LNCaP clone FGC (cell line): ENCODE data around the gene MAP7.
"Not testable (repeated sequence)": the region's sequence is repeated elsewhere in the genome, so short reads cannot be mapped to it uniquely, and the experiment has no call there.

Experiments
- DNase-seq: peaks from one replicate; pipeline ENCODE4 v3.0.0-alpha.2; 2011; ENCODE audit warnings: low read depth
- H3K4me3 ChIP-seq: 2 replicates; pipeline ENCODE4 v1.5.1; 2011; ENCODE audit warnings: mild to moderate bottlenecking, low read depth, low read length, control low read depth
- CTCF ChIP-seq: IDR thresholded peaks from 2 replicates; pipeline ENCODE4 v1.5.1; 2012; ENCODE audit warnings: mild to moderate bottlenecking; ENCODE audit not compliant: control insufficient read depth, insufficient read depth; ENCODE audit errors: extremely low read depth

The MAP7 gene

DNA sequence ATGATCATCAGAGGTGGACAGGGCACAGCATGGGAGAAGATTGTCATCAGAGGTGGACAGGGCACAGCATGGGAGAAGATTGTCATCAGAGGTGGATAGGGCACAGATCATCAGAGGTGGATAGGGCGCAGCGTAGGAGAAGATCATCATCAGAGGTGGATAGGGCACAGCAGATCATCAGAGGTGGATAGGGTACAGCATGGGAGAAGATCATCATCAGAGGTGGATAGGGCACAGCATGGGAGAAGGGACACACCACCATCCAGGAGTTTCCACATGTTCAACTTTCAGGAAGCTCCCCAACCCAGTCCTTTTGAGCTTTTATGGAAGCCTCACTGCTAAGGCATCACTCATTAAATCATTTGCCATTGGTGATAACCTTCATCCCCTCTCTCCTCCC is 104.1 kb downstream of the MAP7 start:
- H3K4me3 ChIP-seq: no peak overlapping the region
- no peak for TF ChIP-seq CTCF
- DNase-seq: no peak

GRCh38 chr6:136445063-136445462 is 105.2 kb downstream of the MAP7 start:
- DNase-seq: no peak
- no peak overlapping the region for H3K4me3 ChIP-seq
- no peak for TF ChIP-seq CTCF

DNA sequence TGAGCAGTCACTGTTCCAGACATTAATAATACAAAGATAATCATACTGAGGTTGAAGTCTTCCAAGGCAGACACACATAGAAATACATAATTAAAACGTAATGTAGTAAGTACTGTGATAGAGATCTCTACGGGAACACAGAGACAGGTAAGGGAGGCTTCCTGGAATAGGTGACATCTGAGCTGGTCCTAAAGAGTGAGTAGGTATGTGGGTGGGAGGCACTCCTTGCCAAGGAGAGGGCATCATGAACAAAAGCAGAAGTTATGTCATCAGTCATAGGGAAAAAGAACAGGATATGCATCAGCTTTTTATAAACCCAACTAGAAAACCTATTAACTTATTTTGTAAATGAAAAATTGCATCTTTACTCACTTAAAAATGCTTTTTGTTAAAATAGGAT is 110.0 kb downstream of the MAP7 start:
- H3K4me3 ChIP-seq: no peak overlapping the region
- no peak for TF ChIP-seq CTCF
- DNase-seq: no peak

GRCh38 chr6:136439514-136440190 is 110.6 kb downstream of the MAP7 start:
- no peak overlapping the region for H3K4me3 ChIP-seq
- TF ChIP-seq CTCF: no peak
- no peak for DNase-seq

GRCh38 chr6:136438441-136438840 is 111.8 kb downstream of the MAP7 start:
- DNase-seq: no peak
- TF ChIP-seq CTCF: no peak
- H3K4me3 ChIP-seq: no peak overlapping the region

DNA sequence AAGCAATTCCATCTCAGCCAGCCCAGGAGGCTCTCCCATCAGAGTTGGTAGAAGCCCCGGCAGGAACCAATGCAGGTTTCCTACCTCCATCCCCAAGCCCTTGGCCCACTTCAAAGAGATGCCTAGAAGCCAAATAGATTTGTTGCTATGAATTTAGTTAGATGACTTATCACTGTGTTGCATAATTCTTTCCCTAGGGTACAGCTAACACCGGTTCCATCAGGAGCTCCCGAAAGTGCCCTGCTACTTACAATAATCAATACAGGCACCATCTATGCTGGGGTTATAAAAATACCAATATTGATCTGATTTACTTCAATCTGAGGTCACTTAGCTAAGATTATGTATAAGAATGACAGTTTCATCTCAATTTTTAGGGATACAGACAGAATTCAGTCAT is 113.0 kb downstream of the MAP7 start:
- TF ChIP-seq CTCF: no peak
- no peak overlapping the region for H3K4me3 ChIP-seq

GRCh38 chr6:136435101-136435500 is 115.1 kb downstream of the MAP7 start:
- no peak for DNase-seq
- no peak overlapping the region for H3K4me3 ChIP-seq
- TF ChIP-seq CTCF: no peak

More for the DNA sequence above, 113.0 kb downstream of the MAP7 start:
- no peak for DNase-seq

GRCh38 chr6:136431306-136431705 is 118.9 kb downstream of the MAP7 start:
- H3K4me3 ChIP-seq, DNase-seq: not testable (repeated sequence)
